ENCODE data around the gene RAPGEF3.

RAPGEF3 gene

DNA sequence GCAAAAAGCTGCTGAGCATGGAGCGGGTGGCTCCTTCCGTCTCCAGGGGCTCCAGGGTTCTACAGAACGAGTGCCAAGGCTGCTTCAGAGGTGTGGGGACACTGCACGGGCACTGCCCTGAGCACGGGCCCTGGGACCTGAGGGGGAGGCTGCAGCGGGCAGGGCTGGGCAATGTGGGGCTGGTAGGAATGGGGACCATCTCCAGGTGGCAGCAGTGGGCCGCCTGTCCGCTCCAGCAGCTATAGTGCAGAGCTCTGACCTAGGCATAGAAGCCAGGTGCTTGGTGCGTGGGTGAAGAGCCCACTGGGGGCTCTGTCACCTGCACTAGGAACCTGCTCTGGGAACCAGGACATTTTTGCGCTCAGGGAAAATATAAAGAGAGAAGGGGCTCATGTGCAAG is 38.8 kb upstream of the RAPGEF3 start:
- Histone ChIP-seq H3K79me2 (ENCODE audit: insufficient read depth, low read length) (no peaks in the 10 kb centered on the region), H3K27ac (ENCODE audit: low read length) (no peak overlapping the region), H3K36me3 (ENCODE audit: insufficient read depth, low read length) (no peaks in the 10 kb centered on the region), H4K20me1 (ENCODE audit: insufficient read depth, low read length) (peaks cover 11% of the 10 kb centered on the region; the same call in 1 of the 2 replicates), H3K9ac (ENCODE audit: low read depth, low read length) (no peak overlapping the region), H2AFZ (ENCODE audit: low read depth, low read length) (no peak overlapping the region), H3K4me3 (ENCODE audit: low read depth in 1 of 2, low read length in 2 of 2) (no peak overlapping the region), H3K4me2 (ENCODE audit: insufficient read depth, low read length) (no peak overlapping the region), H3K9me3 (ENCODE audit: insufficient read depth, low read length, severe bottlenecking) (no peaks in the 10 kb centered on the region), H3K27me3 (ENCODE audit: insufficient read depth, low read length, poor library complexity) (no peaks in the 10 kb centered on the region), H3K4me1 (ENCODE audit: insufficient read depth, low read length) (no peaks in the 10 kb centered on the region)
- ATAC-seq (ENCODE audit: insufficient read depth, low read depth) (peak; percentile 81), DNase-seq (peak; percentile 45)
- TF ChIP-seq, protein P1, sequence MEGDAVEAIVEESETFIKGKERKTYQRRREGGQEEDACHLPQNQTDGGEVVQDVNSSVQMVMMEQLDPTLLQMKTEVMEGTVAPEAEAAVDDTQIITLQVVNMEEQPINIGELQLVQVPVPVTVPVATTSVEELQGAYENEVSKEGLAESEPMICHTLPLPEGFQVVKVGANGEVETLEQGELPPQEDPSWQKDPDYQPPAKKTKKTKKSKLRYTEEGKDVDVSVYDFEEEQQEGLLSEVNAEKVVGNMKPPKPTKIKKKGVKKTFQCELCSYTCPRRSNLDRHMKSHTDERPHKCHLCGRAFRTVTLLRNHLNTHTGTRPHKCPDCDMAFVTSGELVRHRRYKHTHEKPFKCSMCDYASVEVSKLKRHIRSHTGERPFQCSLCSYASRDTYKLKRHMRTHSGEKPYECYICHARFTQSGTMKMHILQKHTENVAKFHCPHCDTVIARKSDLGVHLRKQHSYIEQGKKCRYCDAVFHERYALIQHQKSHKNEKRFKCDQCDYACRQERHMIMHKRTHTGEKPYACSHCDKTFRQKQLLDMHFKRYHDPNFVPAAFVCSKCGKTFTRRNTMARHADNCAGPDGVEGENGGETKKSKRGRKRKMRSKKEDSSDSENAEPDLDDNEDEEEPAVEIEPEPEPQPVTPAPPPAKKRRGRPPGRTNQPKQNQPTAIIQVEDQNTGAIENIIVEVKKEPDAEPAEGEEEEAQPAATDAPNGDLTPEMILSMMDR (IDR thresholded peaks at IDR 0.05; ENCODE audit: borderline replicate concordance, extremely low read depth, low read length, poor library complexity, severe bottlenecking) = peak; percentile 64
- TF ChIP-seq EZH2 (IDR thresholded peaks at IDR 0.05; ENCODE audit: borderline replicate concordance, low read depth, low read length, severe bottlenecking) = no peak

DNA sequence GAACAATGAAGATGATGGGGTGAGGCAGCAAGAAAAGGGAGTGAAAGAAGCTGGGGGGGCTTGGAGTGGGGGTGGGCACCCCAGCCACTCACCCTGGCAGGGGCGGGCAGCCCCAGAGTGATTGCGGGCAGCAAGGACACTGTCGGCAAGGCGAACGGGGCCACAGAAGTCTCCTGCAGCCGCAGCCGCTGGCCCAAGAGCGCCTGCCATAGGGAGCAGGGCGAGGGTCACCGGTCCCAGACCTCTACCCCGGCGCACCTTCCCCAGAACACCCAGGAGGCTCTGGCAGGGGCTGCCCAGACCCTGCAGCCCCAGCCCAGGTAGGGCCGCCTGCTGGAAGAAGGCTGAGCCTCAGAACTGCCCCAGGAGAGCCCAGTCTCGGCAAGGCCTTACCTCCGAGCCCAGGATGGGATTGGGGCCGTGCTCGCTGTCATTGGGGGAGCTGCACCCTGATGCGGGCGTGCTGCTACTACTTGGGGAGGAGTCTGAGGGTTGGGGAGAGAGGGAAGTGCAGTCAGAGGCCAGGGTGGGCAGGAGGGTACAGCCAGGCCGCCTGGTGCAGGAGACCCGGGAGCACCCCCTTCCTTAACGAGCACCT is 37.2 kb upstream of the RAPGEF3 start:
- H3K27me3 ChIP-seq (ENCODE audit: insufficient read depth, low read length, poor library complexity) = no peaks in the 10 kb centered on the region
- no peak overlapping the region for H2AFZ ChIP-seq (ENCODE audit: low read depth, low read length)
- no peak for ATAC-seq (ENCODE audit: insufficient read depth, low read depth)
- no peak overlapping the region for H3K4me3 ChIP-seq (ENCODE audit: low read depth in 1 of 2, low read length in 2 of 2)
- no peak for TF ChIP-seq EZH2 (IDR thresholded peaks at IDR 0.05; ENCODE audit: borderline replicate concordance, low read depth, low read length, severe bottlenecking)
- TF ChIP-seq, protein P1 (IDR thresholded peaks at IDR 0.05; ENCODE audit: borderline replicate concordance, extremely low read depth, low read length, poor library complexity, severe bottlenecking) = no peak
- no peaks in the 10 kb centered on the region for H3K36me3 ChIP-seq (ENCODE audit: insufficient read depth, low read length)
- no peaks in the 10 kb centered on the region for H4K20me1 ChIP-seq (ENCODE audit: insufficient read depth, low read length)
- H3K27ac ChIP-seq (ENCODE audit: low read length) = no peak overlapping the region
- no peak for DNase-seq
- no peaks in the 10 kb centered on the region for H3K9me3 ChIP-seq (ENCODE audit: insufficient read depth, low read length, severe bottlenecking)
- no peaks in the 10 kb centered on the region for H3K79me2 ChIP-seq (ENCODE audit: insufficient read depth, low read length)
- H3K4me2 ChIP-seq (ENCODE audit: insufficient read depth, low read length) = no peak overlapping the region
- no peaks in the 10 kb centered on the region for H3K4me1 ChIP-seq (ENCODE audit: insufficient read depth, low read length)
- H3K9ac ChIP-seq (ENCODE audit: low read depth, low read length) = no peak overlapping the region

DNA sequence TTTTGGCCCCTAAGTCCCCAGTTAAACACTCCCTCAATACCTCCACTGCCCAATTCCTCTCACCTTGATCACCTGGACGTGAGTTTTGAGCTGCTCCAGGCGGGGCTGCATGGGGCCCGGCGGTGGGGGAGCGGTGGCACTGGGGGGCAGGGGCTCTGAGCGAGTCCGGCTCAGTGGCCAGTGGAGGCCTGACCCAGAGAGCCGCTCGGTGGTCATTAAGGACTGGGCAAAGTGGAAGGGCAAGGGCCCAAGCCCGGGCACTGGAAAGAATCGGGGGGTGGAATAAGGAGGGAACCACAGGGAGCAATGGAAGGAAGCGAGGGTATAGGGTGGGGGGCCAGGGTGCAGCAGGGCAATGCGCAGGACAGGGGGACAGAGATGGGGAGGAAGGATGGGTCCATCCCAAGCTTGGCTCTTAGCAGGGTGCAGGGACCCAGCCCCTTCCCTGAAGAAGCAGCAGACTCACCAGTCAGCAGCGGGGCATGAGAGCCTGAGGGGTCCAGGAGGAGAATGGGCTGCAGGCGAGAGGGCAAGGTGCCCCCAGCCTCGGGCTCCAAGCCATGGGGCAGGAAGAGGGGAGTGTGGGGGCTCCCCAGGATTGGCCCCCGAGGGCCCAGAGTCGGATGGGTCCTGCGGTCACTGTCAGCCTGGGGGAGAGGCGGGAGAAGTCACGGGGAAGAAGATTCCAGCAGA is 36.6 kb upstream of the RAPGEF3 start:
- H3K27ac ChIP-seq (ENCODE audit: low read length) = no peak overlapping the region

More for the DNA sequence above, 36.6 kb upstream of the RAPGEF3 start:
- no peaks in the 10 kb centered on the region for H3K4me1 ChIP-seq (ENCODE audit: insufficient read depth, low read length)
- H4K20me1 ChIP-seq (ENCODE audit: insufficient read depth, low read length) = no peaks in the 10 kb centered on the region
- no peak for TF ChIP-seq EZH2 (IDR thresholded peaks at IDR 0.05; ENCODE audit: borderline replicate concordance, low read depth, low read length, severe bottlenecking)
- TF ChIP-seq, protein P1 (IDR thresholded peaks at IDR 0.05; ENCODE audit: borderline replicate concordance, extremely low read depth, low read length, poor library complexity, severe bottlenecking) = no peak
- H3K9me3 ChIP-seq (ENCODE audit: insufficient read depth, low read length, severe bottlenecking) = no peaks in the 10 kb centered on the region
- no peak for ATAC-seq (ENCODE audit: insufficient read depth, low read depth)
- DNase-seq = no peak
- no peaks in the 10 kb centered on the region for H3K27me3 ChIP-seq (ENCODE audit: insufficient read depth, low read length, poor library complexity)
- H3K36me3 ChIP-seq (ENCODE audit: insufficient read depth, low read length) = no peaks in the 10 kb centered on the region
- no peak overlapping the region for H3K9ac ChIP-seq (ENCODE audit: low read depth, low read length)
- no peak overlapping the region for H3K4me3 ChIP-seq (ENCODE audit: low read depth in 1 of 2, low read length in 2 of 2)
- H3K4me2 ChIP-seq (ENCODE audit: insufficient read depth, low read length) = no peak overlapping the region
- H2AFZ ChIP-seq (ENCODE audit: low read depth, low read length) = no peak overlapping the region
- no peaks in the 10 kb centered on the region for H3K79me2 ChIP-seq (ENCODE audit: insufficient read depth, low read length)
